HG03108 (cell line): ENCODE measurements around the gene ANKS1A.
"Not testable (repeated sequence)": the region's sequence is repeated elsewhere in the genome, so short reads cannot be mapped to it uniquely, and the experiment has no call there.

Experiments used
- ATAC-seq: cut with Tn5 transposase; IDR thresholded peaks from one replicate; pipeline ENCODE4 v1.9.1; 2021; ENCODE audit warnings: moderate library complexity; ENCODE audit not compliant: unreplicated experiment

The ANKS1A gene

DNA sequence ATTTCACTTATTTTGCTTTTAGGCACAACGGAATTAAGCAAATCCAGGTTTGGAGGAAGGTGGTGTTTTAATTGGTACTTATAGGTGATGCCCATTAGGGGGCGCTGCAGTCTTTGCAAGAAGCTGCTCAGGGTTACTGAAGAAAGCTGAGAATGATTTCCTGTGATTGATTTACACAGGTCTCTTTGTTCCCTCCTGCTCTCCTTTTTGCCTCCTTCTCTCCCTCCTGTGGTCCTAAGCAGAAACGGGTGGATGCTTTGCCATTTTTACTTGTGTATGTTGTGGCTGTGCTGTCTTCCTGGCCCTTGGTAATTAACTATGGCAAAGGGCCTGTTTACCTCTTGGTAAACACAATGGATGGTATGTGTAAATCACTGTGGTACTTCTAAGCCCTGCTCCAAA lies 97.8 kb downstream of the ANKS1A start:
- ATAC-seq, result no peak

DNA sequence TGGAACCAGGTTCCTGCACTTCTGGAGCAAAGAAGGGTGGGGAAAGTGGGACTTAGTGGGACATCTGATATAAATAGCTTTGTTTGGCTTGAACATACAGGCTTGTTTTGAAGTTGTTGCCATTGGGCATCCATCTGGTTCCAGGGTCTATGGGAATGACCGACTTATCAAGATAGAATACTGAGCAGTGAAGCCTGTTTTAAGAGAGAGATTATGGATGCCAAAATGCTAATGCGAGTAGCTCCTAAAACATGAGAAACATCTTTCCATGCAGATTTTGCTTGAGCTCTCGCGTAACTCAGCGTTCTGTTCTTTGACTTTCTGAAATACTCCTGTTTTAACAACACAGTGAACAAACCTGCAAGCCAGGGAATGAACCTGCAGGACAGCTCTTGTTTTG lies 98.5 kb downstream of the ANKS1A start:
- ATAC-seq, result no peak

DNA sequence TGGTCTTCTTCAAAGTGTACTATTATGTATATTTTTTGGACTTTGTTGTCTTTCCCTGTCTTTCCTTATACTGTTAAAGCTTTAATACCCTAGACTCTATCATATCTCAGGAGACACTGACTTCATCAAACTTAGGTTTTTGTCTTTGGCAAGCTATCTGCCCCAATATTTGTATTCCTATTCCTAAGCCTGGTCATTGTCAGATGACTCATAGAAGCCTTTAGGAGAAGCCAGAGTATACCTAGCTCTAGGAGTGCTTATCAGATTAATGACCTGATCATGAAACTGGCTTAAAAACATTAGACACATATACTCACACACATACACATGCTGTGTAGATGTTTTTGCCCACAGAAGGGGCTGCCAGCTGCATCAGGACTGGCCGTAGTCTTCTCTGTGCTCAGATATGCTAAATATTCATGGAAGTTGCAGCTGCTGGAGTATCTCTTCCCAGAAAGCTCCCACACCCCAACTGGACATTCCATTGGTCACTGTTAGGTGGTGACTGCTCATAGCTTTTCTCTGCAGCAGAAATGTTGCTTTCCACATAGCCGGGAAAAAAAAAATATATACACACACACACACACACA lies 102.0 kb downstream of the ANKS1A start:
- ATAC-seq, result no peak

DNA sequence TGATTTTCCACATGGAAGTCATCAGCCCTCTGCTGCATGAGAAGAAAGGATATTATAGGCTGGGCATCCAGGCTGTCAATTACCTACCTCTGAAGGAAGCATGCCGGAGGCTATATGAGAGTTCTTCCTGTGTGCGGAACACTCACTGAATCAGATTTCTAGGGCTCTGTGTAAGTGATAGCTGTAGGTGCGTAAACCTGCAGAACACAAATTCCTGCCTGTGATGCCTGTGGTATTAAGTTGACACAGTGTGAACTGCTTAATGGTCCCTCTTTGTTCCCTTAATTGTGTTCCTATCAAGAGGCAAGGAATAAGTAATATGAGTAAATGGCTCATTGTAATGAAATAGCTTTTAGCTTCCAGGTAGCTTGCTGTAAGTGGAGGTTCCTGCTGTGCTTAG lies 103.3 kb downstream of the ANKS1A start:
- no peak for ATAC-seq

DNA sequence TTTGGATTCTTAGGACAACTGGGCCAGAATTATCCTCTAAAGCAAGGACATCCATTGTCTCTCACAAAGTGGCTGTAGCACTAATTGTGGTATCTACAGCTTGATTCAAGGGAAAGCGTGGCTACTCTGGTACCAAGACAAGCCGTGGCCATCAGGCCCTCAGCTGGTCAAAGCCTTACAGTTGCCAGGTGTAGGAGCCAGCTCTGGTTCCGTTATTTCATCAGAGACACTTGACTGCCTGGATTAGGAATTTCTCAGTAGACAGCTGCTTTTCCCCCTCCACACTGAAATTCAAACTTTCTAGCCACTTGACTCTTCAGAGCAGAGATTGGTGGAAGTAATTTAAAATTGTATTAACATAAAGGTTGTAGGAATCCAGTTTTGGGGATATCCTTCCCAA lies 104.2 kb downstream of the ANKS1A start:
- no peak for ATAC-seq

DNA sequence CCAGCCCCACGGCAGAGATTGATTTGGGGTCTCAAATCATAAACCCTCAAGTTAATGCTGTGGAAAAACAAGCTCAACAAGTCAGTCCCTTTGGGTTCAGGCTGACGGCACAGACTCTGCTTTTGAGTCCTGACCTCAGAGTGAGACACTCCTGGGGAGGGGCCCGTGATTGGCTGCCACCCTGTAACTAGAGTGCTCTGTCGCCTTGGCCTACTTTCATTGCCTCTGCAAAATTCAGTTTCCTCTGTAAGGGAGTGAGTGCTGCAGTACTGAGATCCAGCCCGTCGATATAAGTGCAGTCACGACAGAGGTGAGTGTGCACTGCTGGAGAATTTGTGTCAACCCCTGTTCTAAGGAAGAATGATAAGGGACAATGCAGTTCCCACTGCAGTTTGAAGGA lies 105.6 kb downstream of the ANKS1A start:
- no peak for ATAC-seq

DNA sequence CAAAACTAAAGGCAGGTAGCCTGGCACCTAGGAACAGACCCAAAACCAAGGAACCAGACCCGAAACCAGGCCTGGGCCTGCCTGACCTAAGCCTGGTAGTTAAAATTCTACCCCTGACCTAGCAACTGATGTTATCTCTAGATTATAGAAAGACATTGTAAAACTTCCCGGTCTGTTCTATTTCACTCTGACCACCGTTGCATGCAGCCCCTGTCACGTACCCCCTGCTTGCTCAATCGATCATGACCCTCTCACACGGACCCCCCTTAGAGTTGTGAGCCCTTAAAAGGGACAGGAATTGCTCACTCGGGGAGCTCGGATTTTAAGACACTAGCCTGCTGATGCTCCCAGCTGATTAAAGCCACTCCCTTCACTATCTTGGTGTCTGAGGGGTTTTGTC lies 109.4 kb downstream of the ANKS1A start:
- ATAC-seq, result not testable (repeated sequence)

DNA sequence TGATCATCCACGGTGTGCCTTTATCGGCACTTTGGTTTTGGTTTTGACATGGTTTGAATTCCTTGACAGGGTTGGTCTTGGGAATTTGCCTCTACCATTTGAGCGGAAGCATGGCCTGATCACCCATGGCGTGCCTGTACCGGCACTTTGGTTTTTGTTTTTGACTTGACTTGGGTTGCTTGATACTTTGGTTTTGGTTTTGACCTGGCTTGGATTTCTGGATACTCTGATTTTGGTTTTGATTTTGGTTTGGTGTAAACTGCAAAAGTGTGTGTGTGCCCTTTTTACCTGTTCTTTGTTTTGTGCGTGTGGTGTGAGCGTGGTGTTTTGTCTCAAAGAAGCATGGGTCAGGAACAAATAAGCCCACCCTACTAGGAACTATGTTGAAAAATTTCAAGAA lies 110.1 kb downstream of the ANKS1A start:
- ATAC-seq, result not testable (repeated sequence)

DNA sequence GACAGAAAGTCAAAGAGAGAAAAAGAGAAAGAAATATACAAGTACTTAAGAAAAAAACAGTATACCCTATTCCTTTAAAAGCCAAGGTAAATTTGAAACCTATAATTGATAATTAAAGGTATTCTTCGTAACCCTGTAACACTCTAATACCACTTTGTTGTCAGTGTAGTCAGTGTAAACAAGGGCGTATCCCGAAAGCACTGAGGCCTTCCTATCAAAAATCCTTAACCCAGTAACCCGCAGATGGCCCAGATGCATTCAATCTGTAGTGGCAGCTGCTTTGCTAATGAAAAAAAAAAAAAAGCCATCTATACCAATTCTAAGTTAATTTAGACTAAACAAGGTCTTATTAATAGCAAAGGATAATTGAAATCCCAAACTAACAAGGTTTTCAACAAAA lies 110.9 kb downstream of the ANKS1A start:
- not testable (repeated sequence) for ATAC-seq

DNA sequence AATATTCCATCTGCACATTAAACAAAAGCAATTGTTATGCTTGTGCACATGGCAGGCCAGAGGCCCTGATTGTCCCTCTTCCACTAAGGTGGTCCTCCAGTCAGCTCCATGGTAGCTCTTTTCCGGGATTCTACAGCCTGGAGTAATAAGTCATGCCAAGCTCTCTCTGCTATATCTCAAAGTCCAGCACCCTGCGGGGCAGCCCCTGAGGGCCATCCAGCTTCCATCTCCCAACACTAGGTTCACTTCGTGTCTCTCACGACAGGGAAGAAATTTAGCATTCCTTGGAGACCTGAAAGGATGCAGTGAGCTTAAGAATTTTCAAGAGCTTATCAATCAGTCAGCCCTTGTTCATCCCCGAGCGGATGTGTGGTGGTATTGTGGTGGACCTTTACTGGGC lies 112.3 kb downstream of the ANKS1A start:
- not testable (repeated sequence) for ATAC-seq

DNA sequence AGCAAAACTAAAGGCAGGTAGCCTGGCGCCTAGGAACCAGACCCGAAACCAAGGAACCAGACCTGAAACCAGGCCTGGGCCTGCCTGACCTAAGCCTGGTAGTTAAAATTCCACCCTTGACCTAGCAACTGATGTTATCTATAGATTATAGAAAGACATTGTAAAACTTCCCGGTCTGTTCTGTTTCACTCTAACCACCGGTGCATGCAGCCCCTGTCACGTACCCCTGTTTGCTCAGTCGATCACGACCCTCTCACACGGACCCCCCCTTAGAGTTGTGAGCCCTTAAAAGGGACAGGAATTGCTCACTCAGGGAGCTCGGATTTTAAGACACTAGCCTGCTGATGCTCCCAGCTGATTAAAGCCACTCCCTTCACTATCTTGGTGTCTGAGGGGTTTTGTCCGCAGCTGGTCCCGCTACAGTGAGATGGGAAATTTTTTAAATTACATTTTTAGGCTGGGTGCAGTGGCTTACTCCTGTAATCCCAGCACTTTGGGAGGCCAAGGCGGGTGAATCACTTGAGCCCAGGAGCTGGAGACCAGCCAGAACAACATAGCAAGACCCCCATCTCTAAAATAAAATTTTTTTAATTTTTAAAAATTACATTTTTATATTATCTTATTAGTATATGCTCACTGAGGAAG lies 115.0 kb downstream of the ANKS1A start:
- ATAC-seq, result not testable (repeated sequence)

DNA sequence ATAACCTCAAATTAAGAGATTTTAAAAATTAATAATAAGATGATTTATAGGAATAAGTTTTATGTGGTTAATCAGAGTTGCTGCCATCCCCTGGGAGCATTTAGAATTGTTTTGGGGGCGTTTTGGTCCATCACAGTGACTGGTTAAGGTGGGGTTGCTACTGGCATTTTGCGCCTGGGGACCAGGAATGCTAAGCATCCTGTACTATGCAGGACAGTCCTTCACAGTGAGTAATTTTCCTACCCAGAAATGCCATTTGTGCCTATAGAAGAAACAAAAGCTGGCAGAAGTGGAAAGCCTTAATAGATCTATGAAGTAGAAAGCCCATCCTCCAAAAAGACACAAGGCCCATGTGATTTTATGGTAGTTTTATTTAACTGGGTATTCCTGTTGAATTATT lies 118.0 kb downstream of the ANKS1A start:
- ATAC-seq, result no peak

DNA sequence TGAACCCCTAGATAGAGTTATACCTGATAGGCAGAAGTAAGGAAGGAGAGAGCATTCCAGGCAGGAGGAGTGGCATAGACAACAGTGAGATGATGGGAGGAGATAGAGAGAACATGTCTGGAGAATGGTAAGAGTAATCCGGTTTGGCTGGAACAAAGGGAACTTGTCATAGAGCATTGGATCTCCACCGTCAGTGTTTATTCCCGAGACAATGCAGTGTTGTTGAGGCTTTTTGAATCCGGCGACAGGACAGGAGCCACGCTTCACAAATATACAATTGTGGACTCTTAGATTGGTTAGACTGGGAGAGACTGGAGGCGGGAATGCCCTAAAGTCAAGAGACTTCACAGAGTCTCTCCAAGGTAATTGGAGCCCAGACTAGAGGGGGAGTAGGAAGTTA lies 119.8 kb downstream of the ANKS1A start:
- no peak for ATAC-seq

DNA sequence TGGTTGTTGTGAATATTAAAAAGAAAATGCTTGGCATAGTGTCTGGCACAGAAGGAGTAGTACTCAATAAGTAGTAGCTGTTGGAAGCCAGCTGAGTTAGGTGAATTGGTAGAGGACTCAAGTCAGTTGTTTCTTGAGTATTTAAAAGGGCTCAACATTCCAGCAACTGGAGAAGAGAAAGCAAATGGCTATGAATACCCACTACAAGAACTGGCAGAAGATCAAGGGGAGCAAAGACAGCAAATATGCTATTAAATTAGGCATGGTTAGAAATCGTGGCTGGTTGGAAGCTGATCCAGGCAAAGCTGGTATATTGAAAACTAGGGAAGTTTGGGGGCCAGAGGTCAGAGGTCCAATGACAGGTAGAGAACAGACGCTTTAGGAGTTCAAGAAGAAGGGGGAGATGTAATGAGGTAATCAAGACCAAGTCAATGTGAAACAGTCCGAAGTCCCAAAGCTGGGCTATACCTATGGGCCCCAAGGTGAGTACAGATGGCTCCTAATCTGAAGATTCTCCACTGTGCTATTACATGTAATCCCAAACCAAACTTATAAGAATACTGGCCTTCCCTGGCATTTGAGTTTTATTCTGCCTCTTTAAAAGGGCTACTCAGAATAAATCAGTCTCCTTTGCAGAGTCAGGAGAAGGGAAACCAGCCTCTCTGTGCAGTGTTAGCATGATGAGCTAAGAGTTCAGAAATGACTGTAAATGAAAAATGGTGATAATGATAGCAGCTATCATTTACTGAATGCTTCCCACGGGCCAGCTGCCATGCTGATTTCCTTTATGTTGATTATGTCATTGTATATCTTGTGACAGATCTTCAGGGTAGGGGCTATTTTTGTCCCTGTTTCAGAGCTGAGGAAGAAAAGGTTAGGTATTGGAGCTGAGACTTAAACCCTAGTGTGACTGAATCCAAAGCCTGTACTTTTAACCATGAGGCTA lies 122.3 kb downstream of the ANKS1A start:
- peak; percentile 47 for ATAC-seq

DNA sequence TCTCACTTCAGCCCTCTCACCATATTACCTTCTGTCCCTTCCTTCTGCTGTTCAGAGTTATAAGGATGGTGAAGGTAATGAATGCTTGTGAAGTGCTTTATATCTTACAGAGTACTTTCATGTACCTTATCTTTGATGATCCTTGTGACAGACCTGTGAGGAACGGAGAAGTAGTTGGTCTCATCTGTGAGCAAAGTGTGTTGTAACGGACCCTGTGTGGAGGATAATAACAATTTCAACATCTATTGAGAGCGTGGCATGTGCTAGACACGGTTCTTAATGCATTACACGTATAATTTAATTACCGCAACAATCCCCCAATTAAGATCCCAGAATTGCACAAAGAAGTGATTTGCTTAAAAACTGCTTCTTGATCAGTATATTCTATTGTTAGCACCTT lies 124.6 kb downstream of the ANKS1A start:
- ATAC-seq, result no peak

DNA sequence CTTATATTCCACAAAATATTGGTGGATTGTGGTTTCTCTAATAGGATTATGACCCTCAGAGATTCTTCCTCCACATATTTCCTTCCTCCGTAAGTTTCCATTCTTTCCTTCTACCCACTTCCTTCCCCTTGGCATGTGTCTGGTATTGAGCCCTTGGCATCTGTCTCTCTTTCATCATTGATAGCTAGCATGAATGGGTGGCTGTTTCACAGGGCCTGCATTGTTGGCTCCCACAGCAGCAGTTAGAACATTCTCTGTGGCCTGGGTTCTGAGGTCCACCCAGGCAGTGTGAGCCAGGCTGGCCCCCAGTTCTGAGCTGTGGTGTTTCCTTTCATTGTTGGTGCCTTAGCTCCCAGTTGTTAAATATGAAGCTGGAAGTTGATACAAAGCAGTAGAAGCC lies 125.3 kb downstream of the ANKS1A start:
- no peak for ATAC-seq

DNA sequence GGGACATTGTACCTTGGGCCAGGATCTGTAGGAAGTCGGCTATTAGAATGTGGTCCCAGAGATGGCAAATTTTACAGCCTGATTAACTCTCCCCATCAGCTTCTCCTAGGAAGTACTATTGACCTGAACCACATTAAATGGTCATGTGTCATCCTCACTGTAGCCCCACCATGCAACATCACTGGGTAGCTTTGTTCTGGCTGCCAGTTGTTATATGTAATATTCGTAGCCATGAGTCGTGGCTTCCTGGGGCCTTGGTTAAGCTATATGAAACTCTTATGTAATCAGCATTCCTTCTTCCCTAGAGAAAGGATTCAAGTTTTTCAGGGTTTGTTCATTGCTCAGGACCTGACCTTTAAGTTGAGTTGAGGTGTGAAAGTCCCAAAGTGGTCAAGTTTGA lies 125.7 kb downstream of the ANKS1A start:
- no peak for ATAC-seq

DNA sequence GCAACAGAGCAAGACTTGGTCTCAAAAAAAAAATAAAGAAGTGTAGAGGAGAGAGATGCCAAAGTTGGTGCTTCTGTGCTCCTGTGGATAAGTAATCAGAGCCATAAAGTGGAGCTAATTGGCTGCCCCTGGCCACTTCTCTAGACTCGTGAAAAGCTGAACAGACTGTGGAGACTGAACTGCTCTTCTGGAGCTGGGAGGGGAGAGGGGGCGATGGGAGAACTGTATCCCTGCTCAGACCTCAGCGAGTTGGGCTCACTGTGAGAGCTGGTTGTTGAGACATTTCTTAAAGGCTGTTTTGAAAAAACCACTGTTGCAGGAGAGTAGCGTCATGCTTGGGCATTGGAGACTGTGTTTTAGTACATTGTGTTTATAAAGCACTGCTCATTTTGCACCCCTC lies 126.4 kb downstream of the ANKS1A start:
- no peak for ATAC-seq

DNA sequence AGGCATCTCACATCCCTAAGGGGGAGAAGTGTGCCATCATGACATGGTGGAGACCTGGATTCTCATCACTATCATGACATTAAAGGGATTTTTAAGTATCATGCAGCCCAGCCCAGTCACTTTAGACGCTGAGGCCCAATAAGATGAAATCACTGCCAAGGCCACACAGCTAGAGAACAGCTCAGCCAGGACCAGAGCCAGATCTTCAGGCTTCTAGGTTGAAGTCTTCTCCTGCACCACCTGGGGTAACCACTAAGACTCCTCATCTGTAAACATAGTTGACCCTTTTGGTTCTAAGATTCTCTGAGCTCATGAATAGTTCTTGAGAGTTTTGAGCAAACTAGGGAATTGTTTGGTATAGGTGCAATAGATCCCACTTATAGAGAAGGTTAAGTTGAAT lies 126.9 kb downstream of the ANKS1A start:
- ATAC-seq, result no peak

DNA sequence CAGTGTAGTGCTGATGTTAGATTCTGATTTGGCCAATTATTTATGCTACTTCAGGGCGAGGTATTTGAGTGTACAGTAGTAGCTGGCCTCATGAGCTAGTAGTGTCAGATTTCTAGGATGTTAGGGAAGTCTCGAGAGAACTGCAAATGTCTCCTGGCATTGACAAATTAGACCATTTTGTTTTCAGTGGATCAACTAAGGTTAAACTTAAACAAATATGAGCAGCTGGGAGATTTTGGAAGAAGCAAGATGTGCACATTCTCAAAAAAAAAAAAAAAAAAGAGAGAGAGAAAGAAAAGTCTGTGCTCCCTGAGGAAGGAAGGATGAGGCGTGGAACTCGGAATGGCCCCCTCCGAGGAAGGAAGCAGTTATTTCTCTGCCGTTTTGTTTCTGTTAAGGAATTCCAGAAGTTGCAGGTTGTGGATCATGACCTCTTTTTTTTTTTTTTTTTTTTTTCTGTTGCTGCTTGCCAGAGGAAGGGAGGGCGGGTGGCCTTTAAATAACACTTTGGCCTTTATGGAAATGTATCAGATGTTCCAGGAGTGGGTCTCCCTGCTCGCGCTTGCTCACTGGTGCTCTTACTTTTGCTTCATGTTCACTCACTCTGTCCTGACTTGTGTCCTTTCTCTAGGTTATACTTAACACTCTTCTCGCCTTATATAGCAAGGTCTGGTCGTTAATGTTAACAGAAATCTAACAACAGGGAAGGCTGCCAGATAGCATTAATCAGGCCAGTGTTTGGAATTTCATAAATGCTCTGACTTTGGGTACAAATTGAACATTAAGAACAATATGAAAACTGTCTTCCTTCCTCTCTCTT lies 127.7 kb downstream of the ANKS1A start:
- ATAC-seq, result no peak
